GM19372 (cell line): ENCODE data around the gene CIART.

ENCODE experiments used
- ATAC-seq: cut with Tn5 transposase; IDR thresholded peaks from one replicate; pipeline ENCODE4 v1.9.1; 2021; ENCODE audit warnings: mild to moderate bottlenecking, low read depth, moderate library complexity; ENCODE audit not compliant: unreplicated experiment

Gene CIART

GRCh38 chr1:150259758-150260669 is 22.3 kb upstream of the CIART start:
- no peak for ATAC-seq

DNA sequence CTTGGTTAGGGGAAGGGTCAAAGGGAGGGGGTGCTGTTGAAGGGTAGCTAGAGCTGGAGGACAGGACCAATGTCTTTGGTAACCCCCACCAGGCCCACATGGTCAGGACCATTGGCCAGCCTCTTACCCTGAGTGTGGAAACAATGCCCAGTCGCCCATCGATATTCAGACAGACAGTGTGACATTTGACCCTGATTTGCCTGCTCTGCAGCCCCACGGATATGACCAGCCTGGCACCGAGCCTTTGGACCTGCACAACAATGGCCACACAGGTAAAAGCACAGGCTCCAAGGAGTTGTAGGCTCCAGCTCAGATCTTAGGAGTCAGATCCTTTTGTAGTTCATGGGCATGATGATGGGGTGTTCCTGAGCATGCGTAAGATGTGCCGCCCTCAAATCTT is 21.0 kb upstream of the CIART start:
- no peak for ATAC-seq

GRCh38 chr1:150262388-150263320 is 19.7 kb upstream of the CIART start:
- ATAC-seq = no peak

- no peak for ATAC-seq
Measured at GRCh38 chr1:150263549-150263948, 18.8 kb upstream of the CIART start.

DNA sequence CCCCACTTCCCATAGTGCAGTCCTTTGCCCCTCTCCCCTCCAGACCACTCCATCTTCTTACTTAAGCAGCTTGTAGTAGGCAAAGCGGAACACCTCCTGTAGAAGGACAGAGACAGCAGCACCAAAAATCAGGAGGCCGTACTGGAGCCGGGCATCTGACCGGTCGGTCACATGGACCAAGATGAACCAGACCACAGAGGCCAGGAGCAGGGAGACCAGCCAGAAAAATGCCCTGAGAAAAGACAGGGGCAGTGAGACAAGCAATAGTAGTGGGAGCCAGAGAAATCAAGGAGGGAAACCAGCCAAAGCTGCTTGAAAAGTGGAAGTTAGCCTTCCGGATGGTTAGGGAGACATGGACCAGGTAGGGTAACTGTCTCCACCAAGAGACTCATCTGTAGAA is 14.5 kb upstream of the CIART start:
- ATAC-seq = no peak

GRCh38 chr1:150268340-150268704 is 14.0 kb upstream of the CIART start:
- ATAC-seq = no peak

- ATAC-seq = peak; percentile 87
Measured at GRCh38 chr1:150268705-150269403, 13.5 kb upstream of the CIART start, which contains the start of gene APH1A. Gene APH1A (minus strand): TSS chr1:150269016. CDS start chr1:150268810, 206 bp downstream.

DNA sequence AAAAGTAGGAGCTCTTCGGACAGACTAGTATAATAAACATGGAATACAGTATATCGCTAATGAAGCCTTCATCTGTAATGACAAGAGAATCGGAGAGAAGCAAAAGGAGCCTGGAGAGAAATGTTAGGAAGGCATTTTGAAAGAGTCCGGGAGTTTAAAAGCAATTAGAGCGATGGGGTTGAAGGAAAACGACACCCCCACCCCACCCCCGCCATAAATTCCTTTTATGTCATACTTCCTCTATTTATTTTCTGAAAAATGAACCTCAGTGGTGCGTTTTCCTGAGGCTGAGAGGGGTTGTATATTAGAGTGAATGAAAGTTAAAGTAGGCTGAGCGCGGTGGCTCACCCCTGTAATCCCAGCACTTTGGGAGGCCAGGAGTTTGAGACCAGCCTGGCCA is 12.9 kb upstream of the CIART start:
- ATAC-seq = no peak

- no peak for ATAC-seq
Measured at GRCh38 chr1:150271291-150271959, 10.9 kb upstream of the CIART start.

- ATAC-seq = no peak
Measured at GRCh38 chr1:150273311-150273710, 9.0 kb upstream of the CIART start.

GRCh38 chr1:150280138-150280707 is 2.1 kb upstream of the CIART start:
- ATAC-seq = no peak

- no peak for ATAC-seq
Measured at GRCh38 chr1:150281221-150281757, 1.1 kb upstream of the CIART start.

GRCh38 chr1:150282558-150282958 is 204 bp downstream of the CIART start:
- no peak for ATAC-seq

- ATAC-seq = no peak
Measured at GRCh38 chr1:150283260-150283659, 906 bp downstream of the CIART start.

DNA sequence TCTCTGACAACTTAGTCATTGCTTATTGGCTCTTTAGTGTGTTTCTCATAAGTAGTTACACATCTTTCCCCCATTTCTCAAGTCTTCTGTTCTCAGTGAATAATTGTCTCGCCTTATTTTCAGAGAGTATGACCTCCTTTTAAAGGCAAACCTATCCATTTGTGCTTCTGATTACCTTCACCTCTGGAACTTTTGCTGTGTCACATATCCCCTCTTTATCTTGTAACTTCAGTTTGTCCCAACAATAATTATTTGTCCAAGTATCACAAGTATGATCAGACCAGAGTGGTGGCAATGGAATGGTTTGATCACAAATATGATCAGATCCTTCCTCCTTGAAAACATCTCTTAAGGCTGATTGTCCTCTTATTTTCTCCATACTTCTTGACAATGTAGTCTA is 6.0 kb downstream of the CIART start:
- ATAC-seq = no peak

DNA sequence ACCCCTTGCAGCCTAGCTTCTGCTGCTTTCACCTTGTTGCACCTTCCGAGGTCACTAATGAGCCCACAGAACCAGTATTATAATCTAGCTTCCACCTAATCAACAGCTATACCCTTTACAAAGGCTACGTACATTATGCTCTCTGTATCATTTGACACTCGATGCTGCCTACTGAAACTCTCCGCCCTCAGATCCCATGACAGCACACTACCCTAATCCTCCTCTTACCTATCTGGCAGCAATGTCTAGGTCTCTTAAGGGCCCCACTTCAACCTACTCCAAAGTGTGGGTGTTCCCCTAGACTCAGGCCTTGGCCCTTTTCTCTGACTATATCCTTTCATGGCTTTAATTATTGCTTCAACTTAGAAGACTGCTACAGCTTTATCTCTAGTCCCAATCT is 6.5 kb downstream of the CIART start:
- no peak for ATAC-seq

GRCh38 chr1:150293433-150294253 is 11.3 kb downstream of the CIART start, which contains the start of gene MRPS21:
Gene MRPS21 (plus strand): TSS chr1:150293861. CDS start chr1:150294367, 506 bp downstream.
- peak; percentile 99 for ATAC-seq

DNA sequence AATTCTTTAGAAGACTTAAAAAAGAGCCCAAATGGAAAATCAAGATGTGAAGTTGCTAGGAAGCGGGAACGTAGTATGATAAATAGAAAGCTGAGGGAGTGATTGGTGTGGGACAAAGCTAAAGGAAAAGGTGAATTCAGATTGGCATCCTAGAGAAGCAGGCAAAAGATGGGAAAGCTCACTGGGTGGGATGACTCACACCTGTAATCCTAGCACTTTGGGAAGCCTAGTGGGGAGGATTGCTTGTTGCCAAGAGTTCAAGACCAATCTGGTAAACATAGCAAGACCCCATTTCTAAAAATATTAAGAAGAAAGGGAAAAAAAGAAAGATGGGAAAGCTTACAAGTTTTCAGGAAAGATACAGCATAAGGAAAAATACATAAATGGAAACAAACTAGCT is 13.1 kb downstream of the CIART start:
- no peak for ATAC-seq

DNA sequence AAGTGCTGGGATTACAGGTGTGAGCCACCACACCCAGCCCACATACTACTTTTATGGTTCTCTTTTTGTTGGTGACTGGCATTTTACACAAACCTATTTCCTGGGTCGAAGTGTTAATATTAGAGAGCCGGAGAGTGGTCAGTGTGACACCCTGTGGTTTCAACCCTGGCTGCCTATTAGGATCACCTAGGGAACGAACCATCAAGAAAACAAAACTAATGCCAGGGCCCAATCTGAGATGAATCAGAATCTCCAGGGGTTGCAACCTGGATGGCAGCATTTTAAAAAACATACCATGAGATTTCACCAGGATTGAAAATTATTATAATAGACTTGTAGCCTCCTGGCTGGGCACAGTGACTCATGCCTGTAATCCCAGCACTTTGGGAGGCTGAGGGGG is 17.4 kb downstream of the CIART start:
- ATAC-seq = no peak
